ENCODE results near the gene LRFN4. TPM values are rescaled to one million over a fixed set of nuclear protein-coding genes. Genes with fewer than 3 reads are reported as not detected.

Gene LRFN4
- total RNA-seq, 2 donors from 2014 or later = 15.0 to 16.9 TPM

DNA sequence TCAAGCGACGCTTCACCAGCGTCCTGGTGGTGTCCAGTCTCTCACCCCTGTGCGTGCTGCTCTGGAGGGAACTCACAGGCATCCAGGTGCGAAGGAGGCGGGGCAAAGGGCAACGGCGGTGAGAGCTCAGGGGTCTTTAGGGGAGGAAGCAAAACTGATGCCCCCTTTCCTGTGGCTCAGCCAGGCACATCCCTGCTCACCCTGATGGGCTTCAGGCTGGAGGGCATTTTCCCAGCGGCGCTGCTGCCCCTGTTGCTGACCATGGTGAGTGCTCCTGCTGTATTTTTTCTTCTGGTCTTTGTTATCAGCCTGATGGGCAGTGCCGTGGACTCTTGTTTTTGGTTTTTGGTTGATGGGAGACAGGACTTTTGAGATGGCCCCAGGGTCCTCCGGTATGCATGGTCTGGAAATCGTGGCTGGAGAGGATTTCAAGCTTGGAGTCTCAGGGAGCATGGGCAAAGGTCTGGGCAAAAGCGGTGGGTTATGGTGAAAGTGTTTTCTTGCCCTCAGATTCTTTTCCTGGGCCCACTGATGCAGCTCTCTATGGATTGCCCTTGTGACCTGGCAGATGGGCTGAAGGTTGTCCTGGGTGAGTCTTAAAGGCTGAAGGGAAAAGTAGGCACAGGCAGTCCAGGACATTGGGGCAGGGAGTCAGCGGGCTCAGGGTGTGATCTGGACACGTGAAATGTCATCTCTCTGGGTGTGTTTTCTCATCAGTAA lies 12.9 kb upstream of the LRFN4 start:
- no peak for DNase-seq (ENCODE audit: low spot score)
- intact Hi-C loops (cut with DNase I) = no loop called here

DNA sequence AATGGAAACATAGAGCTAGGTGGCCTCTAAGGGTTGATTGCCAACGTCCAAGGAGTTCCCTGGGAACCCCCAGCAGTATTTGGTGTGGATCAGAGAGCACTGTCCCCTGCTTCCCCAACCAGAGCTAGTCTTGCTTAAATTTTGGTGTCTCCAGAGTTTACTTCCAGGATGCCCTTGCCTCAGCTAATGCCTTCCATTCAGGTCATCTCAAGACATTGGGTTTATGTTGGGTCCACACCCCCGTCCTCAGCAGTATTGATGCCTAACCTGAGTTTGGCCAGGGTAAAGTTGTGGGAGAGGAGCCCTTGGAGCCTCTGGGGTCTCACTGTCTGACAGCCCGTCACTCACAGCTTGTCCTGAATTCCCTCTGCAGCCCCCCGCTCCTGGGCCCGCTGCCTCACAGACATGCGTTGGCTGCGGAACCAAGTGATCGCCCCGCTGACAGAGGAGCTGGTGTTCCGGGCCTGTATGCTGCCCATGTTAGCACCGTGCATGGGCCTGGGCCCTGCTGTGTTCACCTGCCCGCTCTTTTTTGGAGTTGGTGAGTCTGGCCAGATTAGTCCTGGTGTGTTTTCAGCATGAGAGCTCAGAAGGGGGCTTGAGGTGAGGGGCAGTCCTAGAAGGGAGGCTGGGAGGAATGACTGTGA lies 12.2 kb upstream of the LRFN4 start:
- intact Hi-C loops (cut with DNase I) = no loop called here
- DNase-seq (ENCODE audit: low spot score) = no peak

DNA sequence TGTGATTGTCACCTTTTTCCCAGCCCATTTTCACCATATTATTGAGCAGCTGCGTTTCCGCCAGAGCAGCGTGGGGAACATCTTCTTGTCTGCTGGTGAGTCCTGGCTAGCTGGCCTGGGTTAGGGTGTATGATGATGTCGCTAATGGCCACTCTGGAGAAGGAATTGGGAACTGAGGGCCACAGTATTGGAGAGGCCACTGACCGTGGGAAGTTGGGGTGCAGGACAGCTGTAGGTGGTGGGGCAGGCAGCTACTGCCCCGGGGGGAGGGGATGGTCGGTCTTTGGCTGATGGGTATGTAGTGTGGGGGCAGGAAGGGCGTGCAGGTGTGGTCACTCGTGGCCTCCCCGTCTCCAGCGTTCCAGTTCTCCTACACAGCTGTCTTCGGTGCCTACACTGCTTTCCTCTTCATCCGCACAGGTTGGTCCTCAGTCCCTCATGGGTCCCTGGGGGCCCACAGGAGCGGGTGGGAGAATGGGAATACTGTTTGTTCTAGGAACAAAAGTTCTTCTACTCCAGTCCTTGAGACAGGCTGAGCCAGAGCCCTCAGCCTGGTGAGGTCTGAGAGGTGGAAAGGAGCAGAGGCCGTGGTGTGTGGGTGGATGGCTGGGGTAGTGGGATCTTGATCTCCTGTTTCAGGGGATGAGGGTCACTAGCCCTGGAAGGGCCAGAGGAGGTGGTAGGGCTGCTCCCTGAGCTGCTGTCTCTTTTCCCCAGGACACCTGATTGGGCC lies 11.6 kb upstream of the LRFN4 start:
- intact Hi-C loops (cut with DNase I) = no loop called here
- DNase-seq (ENCODE audit: low spot score) = no peak

DNA sequence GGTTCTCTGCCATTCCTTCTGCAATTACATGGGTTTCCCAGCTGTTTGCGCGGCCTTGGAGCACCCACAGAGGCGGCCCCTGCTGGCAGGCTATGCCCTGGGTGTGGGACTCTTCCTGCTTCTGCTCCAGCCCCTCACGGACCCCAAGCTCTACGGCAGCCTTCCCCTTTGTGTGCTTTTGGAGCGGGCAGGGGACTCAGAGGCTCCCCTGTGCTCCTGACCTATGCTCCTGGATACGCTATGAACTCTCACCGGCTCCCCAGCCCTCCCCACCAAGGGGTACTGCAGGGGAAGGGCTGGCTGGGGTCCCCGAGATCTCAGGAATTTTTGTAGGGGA lies 11.0 kb upstream of the LRFN4 start:
- intact Hi-C loops (cut with DNase I) = no loop called here
- DNase-seq (ENCODE audit: low spot score) = no peak

DNA sequence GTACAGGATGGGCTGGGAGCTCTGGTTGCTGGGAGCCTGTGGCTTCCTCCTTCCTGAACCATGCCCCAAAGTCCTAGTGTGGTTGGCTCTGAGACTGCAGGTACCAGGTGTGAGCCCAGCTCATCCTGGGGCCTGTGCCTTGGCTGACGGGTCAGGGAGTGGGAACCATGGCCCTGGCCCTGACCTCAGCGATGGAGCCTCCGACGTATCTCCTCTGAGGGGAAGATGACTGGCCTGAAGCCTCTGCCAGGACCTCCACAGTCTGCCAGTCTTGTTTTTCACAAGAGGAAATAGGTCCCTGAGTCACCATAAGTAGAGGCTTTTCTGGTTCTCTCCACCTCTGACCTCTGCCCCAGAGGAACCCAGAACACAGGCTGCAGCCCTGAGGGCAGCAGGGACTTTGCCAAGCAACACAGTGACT lies 10.2 kb upstream of the LRFN4 start:
- intact Hi-C loops (cut with DNase I) = no loop called here
- DNase-seq (ENCODE audit: low spot score) = no peak

DNA sequence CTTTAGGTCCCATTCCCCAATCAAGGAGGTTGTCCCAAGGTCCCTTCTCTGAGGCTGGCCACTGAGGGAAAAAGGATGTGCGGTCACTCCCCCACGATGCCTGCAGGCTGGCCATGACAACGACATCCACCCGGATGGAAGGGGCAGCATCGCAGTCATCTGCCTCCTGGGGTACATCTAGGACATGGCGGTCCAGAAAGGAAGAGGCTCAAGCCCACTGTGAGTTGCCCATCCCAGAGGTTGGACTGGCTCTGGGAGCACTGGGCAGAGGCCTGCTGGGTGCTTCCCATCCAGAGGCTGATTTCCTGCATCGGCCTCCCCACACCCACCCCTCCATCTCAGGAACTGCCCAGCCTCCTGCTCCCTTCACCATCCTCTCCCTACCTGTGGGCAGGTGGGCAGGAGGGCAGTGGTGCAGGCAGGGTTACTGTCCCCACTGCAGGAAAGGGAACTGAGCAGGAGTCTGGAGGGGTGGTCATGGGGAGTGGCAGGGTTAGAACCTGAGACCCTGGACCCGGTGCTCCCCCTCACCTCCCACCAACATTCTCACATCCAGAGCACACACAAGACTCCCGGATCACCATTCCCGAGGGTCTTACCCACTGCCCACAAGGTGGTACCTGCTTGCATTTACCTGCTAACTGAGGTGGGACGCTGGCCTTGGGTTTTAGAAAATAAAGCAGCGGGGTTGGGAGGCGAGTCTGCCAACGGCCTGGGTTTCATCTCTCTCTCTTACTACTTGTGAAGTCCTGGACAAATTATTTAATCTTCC lies 9.2 kb upstream of the LRFN4 start:
- DNase-seq (ENCODE audit: low spot score) = no peak
- intact Hi-C loops (cut with DNase I) = no loop called here

DNA sequence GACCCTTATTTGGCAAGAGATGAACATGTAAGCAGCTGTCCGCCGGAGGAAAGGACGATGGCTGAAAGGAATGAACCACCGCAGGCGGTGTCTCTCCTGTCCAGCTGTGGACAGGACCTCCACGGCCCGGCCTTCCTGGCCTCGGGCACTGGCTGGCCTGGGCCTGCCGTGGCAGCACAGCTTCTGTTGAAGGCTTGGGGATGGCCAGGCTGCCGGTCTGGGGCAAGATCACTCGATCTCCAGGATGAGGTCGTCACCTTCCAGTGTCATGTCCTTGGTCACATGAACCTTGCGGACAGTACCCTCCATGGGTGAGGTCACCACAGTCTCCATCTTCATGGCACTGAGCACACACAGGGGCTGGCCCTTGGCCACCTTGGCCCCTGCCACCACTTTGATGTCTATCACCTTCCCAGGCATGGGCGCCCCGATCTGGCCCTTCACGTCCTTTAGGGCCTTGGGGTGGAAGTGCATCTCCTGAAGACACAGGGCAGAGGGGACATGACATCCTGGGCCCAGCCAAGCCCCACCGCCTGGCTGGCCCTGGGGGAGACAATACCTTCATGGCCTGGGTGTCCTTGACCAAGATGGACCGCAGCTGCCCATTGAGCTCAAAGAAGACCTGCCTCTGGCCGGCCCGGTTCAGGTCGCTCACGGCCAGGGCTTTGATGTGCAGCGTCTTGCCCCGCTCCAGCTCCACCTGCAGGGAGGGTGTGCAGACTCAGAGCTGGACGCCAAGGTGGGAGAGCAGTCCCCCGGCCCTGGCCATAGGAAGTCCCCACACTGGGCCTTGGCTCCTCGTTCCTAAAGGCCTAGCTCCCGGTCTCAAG lies 8.0 kb upstream of the LRFN4 start:
- intact Hi-C loops (cut with DNase I) = no loop called here
- no peak for DNase-seq (ENCODE audit: low spot score)

DNA sequence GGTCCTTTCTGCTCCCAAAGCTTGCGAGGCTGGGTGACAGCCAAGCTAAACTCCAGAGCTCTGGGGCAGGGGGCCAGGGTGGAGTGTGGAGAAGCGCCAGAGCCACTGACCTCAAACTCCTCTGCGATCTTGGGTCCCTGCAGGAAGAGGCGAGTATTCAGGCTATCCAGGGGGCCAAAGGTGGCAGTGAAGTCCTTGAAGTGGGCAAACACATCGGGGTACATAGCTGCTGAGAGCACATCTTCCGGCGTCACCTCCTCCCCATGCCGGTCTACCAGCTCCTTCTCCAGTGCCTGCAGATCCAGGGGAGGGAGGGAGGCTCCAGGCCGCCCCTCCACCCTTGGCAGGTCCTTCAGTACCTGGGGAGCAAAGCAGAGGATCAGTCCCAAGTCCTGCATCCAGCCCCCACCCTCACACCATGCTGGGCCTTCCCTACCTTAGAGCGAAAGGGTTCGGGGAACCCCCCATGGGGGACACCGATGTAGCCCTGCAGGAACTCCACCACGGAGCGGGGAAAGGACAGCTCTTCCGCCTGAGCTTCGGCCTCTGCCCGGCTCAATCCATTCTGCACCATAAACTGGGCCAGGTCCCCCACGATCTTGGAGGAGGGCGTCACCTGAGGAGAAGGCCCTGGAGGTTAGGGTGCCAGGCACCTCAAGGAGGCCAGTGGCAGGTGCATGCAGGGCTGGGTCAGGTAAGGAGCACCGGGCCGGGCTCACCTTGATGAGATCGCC lies 7.2 kb upstream of the LRFN4 start:
- peak; percentile 78 for DNase-seq (ENCODE audit: low spot score)
- intact Hi-C loops (cut with DNase I) = no loop called here

DNA sequence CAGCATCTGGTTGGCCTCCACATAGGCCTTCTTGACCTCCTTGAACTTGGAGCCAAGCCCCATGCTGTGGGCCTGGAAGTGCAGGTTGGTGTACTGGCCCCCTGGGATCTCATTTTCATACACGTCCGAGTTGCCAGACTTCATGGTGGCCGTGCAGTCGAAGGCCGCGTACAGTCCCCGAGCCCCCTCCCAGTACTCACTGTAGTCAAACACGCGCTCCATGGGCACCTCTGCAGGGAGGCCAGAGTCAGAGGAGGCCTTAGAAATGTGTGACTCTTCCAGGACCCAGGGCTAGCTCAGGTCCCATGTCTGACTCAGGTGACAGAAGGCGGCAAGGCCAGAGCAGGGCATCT lies 6.7 kb upstream of the LRFN4 start:
- DNase-seq (ENCODE audit: low spot score) = no peak
- intact Hi-C loops (cut with DNase I) = no loop called here

DNA sequence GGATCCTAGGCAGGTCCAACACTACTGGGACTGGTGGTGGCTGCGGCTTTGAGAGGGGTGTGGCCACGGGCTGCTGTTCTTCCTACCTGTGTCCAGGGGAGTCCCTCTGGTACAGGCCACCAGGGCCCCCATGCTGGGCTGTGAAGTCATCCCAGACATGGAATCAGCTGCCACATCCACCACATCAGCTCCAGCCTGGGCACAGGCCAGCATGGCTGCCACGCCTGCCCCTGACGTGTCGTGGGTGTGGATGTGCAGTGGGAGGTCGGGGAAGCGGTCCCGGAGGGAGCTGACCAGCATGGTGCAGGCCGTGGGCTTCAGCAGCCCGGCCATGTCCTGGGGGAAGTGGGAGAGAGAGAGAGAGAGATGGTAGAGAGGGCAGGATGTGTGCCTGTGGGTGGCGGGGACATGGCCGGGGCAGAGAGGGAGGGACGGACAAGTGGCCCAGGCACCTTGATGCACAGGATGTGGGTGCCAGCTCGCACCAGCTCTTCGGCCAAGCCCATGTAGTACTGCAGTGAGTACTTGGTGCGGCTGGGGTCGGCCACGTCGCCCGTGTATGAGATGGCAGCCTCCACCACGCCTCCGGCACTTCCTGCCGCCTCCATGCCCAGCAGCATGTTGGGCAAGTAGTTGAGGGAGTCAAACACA lies 6.2 kb upstream of the LRFN4 start:
- DNase-seq (ENCODE audit: low spot score) = peak; percentile 73
- intact Hi-C loops (cut with DNase I) = no loop called here

DNA sequence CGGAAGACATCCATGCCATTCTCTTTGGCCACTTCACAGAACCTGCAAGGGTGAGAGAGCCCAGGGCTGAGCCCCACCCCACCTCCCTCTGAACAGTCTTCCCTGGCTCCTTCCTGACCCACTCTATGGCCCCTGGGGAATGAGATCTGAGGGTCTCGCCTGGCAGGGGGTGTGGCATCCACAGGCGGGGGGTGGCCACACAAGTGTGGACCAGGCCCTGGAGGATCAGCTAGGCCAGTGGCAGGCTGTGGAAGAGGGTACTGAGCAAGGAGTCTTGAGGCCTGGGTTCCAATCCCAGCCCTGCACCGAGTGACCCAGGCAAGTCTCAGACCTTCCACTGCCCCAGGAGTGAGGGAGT lies 5.6 kb upstream of the LRFN4 start:
- intact Hi-C loops (cut with DNase I) = no loop called here
- peak; percentile 54 for DNase-seq (ENCODE audit: low spot score)

DNA sequence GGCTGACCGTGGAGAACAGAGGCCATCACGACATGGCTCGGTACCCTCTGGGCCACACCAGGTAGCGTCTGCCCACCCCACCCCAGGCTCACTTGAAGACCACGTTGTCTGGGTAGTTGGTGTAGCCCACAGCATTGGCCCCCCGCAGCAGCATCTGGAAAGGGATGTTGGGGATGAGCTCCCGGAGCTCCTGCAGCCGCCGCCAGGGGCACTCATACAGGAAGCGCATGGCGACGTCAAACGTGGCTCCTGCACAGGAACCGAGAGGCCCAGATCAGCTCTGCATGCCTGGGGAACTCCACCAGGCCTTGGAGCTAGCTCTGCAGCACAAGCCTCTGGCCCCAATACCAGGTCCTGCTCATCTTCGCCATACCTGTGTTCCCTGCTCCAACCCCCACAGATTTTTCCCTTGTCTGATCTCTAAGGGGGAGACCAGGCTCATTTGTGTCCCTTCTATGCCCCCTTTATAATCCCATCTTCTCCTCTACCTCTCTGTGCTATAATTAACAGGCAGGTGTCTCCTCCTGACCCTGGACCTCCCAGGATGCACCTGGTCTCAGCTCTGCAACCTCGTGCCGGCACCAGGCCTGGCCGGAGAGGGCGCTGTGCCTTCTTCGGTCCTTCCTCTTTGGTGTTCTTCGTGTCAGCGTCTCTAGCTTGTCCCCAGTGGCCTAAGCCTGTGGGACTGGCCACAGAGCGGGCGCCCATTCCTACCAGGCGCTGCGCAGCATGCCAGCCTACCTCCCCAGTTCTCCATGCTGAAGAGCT lies 5.0 kb upstream of the LRFN4 start:
- peak; percentile 82 for DNase-seq (ENCODE audit: low spot score)
- intact Hi-C loops (cut with DNase I) = no loop called here

DNA sequence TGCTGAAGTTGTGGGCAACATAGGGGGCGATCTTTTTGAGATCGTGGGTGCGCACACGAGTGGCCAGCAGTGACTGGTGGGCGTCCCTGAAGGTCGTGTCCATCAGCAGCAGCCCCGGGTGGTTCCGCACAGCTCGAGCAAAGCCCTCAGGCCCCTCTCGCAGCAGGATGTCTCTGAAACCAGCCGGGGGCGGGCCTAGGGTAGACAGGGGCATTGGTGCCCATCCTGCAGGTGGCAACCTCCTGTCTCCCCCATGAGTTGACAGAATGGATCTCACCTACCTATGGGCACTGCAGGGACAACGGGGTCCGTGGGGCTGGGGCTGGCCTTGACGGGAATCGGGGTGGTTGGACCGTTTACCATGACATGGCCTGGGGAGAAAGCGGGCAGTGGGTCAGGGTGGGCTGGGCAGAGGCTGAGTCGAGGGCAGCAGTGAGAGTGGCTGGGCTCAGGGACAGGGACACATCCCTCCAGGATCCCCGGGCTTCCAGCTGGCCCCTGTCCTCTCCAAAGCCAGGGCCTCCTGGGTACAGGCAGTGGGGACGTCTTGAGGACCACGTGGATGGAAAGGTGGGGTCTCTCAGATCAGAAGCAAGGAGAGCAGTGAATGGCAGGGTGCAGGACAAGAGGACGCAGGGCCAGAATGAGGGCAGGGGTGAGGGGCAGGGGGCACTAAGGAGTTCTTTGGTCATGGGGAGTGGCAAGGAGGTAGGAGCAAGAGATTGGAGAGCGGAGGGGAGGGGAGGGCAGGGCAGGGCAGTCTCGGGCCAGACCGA lies 4.2 kb upstream of the LRFN4 start:
- intact Hi-C loops (cut with DNase I) = no loop called here
- DNase-seq (ENCODE audit: low spot score) = peak; percentile 78

DNA sequence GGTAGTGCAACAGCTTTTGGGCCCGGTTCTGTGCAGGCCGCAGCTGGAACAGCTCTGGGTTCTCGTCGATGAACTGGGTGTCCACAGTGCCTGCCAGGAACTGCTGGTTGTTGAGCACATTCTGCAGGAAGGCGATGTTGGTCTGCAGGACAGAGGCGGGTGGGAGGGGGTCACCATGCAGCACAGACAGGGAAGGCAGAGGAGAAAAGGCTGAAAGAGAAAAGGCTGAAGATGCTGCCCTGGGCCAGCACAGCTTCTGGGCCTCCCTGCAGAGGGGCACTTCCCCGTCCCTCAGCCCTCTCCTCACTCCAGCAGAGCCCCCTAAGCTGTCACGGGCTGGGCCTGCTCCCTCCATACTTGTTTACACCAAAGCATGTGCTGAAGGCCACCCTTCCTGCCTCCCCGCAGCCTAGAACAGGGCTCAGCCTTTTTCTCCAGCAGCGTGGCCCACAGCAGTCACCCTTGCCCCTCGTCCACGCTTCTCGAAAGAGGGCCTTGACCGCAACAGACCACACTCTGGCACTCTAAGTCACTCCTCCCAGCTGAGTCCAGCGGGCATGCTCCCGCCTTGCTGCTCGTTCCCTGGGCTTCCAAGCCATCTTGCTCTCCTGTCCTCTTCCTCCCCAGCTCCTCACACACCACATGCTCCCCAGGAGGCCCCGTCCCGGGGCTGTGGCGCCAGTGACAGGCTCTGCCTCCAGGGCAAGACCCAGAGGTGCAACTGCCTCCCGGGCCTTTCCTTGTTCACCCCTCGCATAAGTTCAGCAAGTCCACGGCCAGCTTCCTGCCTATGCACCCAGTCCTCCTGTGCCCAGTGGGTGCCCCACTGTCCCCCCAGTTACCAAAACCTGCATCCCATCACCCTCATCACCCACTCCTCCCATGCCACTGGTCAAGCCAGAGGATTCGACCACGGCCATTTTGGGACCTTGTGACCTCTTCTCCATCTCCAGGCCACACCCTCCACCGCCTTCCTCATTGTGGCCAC lies 3.3 kb upstream of the LRFN4 start:
- intact Hi-C loops (cut with DNase I) = no loop called here
- peak; percentile 56 for DNase-seq (ENCODE audit: low spot score)

DNA sequence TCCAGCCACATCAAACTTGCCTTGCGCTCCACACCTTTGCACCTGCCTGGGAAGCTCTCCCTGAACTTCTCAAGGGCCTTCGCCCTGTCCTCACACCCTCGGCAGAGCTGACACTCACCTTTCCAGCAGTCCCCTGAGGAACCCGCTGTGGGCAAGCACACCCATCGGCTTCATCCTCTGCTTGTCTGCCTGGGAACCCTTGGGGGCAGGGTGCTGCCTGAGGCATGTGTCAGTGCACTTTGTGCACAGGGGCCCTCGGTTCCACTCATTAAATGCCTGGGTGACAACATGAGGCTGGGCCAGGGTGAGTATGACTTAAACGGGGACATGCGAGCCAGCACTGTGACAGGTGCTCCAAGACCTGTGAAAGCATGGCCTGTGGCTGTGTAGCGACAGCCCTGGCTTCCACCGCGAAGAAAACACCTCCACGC lies 2.6 kb upstream of the LRFN4 start:
- intact Hi-C loops (cut with DNase I) = no loop called here
- DNase-seq (ENCODE audit: low spot score) = peak; percentile 55

Measured in posterior vena cava (tissue), 2 donors.